Activated T-helper 2 cell treated with anti-CD3 and anti-CD28 coated beads, Interferon-gamma antibody, Interleukin-2, Interleukin-4, amounts not matched to agents 10 μg/mL and 5 μg/mL and 100 μg/mL, durations not matched to agents 14 hours and 24 hours and 36 hours (primary cell): ENCODE data around the gene TMED10. TPM values are rescaled to one million over a fixed set of nuclear protein-coding genes. Genes with fewer than 3 reads are reported as not detected.

Experiments
- DNase-seq: peaks from one replicate; pipeline ENCODE4 v3.0.0; 2021; ENCODE audit warnings: low spot score
- H3K27ac Mint-ChIP-seq: one replicate; pipeline ENCODE4 v1.8.0; 2021; ENCODE audit warnings: mixed read lengths
- H3K27me3 Mint-ChIP-seq: one replicate; pipeline ENCODE4 v1.8.0; 2021; ENCODE audit warnings: low read depth, mixed read lengths
- H3K36me3 Mint-ChIP-seq: one replicate; pipeline ENCODE4 v1.8.0; 2021; ENCODE audit warnings: low read depth, mixed read lengths
- H3K4me1 Mint-ChIP-seq: one replicate; pipeline ENCODE4 v1.8.0; 2021; ENCODE audit warnings: low read depth, mixed read lengths
- H3K4me3 Mint-ChIP-seq: one replicate; pipeline ENCODE4 v1.8.0; 2021; ENCODE audit warnings: low read depth, mild to moderate bottlenecking, moderate library complexity, mixed read lengths
- H3K9me3 Mint-ChIP-seq: one replicate; pipeline ENCODE4 v1.8.0; 2021; ENCODE audit warnings: mixed read lengths
- intact Hi-C: fragments of 100-400 bp; cut with micrococcal nuclease; formaldehyde crosslinking; loops from one replicate; pipeline ENCODE4 v1.15.1; 2023
- total RNA-seq: library from RNA; stranded (reverse); gene quantifications from 2 replicates; pipeline ENCODE4 v1.2.3, GENCODE V29; 2022

The TMED10 gene
- total RNA-seq, 1 donor from 2014 or later: 231 TPM

DNA sequence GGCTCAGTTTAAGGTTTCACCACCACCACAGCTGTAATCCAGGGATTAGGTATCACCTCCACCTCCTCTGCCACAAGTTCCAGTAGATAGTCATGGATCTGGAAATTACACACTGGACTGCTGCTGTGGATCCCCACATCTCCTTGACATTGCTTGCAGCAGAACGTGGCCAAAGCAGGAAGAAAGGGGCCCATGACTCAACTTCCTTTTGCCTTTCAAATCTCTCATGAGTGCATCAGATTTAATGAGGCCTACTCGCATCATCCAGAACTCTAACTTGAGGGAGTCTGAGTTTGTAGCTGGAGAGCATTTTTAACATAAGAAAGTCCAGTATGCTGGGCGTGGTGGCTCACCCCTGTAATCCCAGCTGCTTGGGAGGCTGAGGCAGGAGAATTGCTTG, 29.2 kb upstream of the TMED10 start:
- H3K36me3 Mint-ChIP-seq: no peaks in the 10 kb centered on the region
- H3K9me3 Mint-ChIP-seq: no peaks in the 10 kb centered on the region
- H3K27ac Mint-ChIP-seq: peak overlapping the region; percentile 25
- H3K27me3 Mint-ChIP-seq: peaks cover 8% of the 10 kb centered on the region
- H3K4me1 Mint-ChIP-seq: peaks cover 26% of the 10 kb centered on the region
- DNase-seq: no peak
- H3K4me3 Mint-ChIP-seq: no peak overlapping the region
- intact Hi-C loops: loop anchor here (2.0 kb wide), 1 partner anchor 43 kb away; no protein-coding TSS in a partner anchor

DNA sequence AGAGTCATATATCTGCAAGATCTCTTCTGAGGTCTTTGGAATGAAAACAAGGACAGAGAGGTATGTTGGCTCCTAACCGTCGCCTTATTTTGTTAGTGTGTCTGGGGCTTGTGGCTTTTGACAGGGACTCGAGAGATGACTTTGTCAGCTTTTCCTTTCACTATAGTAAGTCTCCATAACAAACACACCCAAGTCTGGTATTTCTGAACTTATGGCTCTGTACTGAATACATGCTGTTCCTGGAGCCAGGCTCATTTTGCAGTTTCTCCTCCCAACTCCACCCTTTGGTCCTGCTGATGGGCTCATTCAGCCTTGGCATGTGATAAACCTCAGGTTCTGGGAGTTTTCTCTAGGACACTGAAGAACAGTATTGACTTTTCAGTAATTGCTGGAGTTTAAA, 27.7 kb upstream of the TMED10 start:
- intact Hi-C loops: loop anchor here (2.0 kb wide), 1 partner anchor 45 kb away; no protein-coding TSS in a partner anchor
- peak overlapping the region; percentile 28 for H3K27ac Mint-ChIP-seq
- DNase-seq: peak; percentile 11
- no peaks in the 10 kb centered on the region for H3K9me3 Mint-ChIP-seq
- H3K4me3 Mint-ChIP-seq: no peak overlapping the region
- no peaks in the 10 kb centered on the region for H3K36me3 Mint-ChIP-seq
- peaks cover 29% of the 10 kb centered on the region for H3K4me1 Mint-ChIP-seq
- H3K27me3 Mint-ChIP-seq: peaks cover 5% of the 10 kb centered on the region

DNA sequence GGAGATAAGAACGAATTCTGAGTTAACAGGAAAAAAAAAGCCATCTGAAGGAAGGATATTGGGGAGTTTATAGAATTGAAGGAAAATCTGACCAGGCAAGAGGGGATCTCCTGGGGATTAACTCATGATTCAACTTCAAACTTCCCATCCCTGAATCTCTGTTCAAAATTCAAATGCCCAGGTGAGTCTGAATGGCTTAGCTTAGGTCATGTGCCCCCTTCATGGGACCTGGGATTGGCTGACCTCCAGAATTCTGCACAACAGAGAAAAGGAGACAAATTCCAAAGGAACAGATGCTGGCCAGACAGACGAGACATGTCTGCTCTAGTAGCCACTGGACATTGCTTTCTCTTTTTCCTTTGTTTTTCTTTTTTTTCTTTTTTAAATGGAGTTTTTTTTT, 26.2 kb upstream of the TMED10 start:
- H3K27ac Mint-ChIP-seq: no peak overlapping the region
- no peaks in the 10 kb centered on the region for H3K9me3 Mint-ChIP-seq
- H3K36me3 Mint-ChIP-seq: no peaks in the 10 kb centered on the region
- DNase-seq: no peak
- H3K4me3 Mint-ChIP-seq: no peak overlapping the region
- peaks cover 5% of the 10 kb centered on the region for H3K27me3 Mint-ChIP-seq
- intact Hi-C loops: no loop called here
- peaks cover 29% of the 10 kb centered on the region for H3K4me1 Mint-ChIP-seq

DNA sequence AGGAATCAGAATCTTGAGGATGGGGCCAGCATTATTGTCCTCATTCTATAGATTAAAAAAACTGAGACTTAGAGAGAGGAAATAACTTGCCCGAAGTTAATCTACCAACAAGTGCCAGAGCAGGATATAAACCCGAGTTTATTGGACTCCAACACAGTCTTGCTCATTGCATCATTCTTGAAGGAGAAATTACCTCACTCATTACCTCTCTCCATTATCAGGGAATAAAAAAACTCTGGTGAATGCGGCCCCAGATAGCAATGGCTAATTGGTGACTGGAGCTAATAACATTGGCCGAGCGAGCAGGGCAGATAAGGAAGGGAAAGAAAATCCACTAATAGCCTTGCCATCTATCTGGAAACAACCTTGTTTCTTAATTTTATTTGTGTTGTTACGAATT, 24.7 kb upstream of the TMED10 start:
- no peaks in the 10 kb centered on the region for H3K36me3 Mint-ChIP-seq
- peaks cover 23% of the 10 kb centered on the region for H3K4me1 Mint-ChIP-seq
- H3K4me3 Mint-ChIP-seq: no peak overlapping the region
- H3K27me3 Mint-ChIP-seq: peaks cover 5% of the 10 kb centered on the region
- no peak for DNase-seq
- H3K27ac Mint-ChIP-seq: no peak overlapping the region
- intact Hi-C loops: no loop called here
- H3K9me3 Mint-ChIP-seq: no peaks in the 10 kb centered on the region

DNA sequence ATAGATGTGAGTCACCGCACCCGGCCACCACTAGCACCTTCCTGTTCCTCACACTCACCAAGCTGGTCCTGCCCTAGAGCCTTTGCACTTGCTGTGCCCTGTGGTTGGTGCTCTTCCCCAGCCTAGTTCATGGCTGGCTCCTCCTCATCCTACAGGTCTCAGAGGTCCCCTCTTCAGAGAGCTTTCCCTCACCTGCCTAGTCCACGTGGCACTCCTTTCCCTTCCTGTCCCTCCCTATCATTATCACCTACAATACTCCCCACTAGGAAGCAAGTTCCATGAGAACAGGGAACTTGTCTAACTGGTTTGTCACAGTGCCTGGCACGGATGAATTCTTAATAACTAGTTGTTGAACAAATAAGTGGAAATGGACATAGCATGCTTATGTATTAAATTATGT, 24.0 kb upstream of the TMED10 start:
- Mint-ChIP-seq H3K4me1 (peaks cover 18% of the 10 kb centered on the region), H3K9me3 (no peaks in the 10 kb centered on the region), H3K36me3 (no peaks in the 10 kb centered on the region)

DNA sequence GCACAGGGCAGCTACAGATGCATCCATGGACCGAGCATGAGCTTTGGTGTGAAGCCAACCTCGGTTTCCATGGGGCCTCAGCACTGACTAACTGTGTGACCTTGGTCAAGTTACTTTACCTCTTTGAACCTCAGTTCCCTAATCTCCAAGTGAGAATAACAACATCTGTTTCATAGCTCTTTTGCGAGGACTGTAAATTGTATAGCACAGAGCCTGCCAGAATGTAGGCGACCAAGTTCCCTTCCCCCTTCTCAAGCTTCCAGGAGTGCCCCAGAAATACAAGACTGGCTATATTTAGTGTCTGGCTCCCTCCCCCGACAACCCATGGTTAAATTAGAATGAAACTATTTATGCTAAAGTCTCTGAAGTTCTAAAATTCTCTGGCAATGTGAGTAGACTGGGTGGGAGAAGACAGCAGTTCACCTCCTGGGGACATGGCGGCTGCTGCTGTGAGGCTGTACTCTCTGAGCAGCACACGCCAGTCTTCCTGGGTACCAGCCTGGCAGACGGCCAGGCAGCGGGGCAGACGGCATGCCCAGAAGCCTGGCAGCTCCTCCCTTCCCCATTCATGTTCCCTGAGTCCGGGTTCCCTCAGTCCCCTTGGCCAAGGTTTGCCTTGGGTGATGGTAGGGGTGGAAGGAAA, 22.0 kb upstream of the TMED10 start:
- Mint-ChIP-seq H3K4me1 (peaks cover 6% of the 10 kb centered on the region), H3K9me3 (no peaks in the 10 kb centered on the region), H3K27me3 (peaks cover 5% of the 10 kb centered on the region), H3K27ac (no peak overlapping the region), H3K36me3 (no peaks in the 10 kb centered on the region), H3K4me3 (no peak overlapping the region)
- intact Hi-C loops: no loop called here
- DNase-seq: no peak

More for the DNA sequence above, 24.0 kb upstream of the TMED10 start:
- intact Hi-C loops: no loop called here
- H3K27ac Mint-ChIP-seq: no peak overlapping the region
- H3K27me3 Mint-ChIP-seq: peaks cover 5% of the 10 kb centered on the region
- no peak overlapping the region for H3K4me3 Mint-ChIP-seq
- no peak for DNase-seq

DNA sequence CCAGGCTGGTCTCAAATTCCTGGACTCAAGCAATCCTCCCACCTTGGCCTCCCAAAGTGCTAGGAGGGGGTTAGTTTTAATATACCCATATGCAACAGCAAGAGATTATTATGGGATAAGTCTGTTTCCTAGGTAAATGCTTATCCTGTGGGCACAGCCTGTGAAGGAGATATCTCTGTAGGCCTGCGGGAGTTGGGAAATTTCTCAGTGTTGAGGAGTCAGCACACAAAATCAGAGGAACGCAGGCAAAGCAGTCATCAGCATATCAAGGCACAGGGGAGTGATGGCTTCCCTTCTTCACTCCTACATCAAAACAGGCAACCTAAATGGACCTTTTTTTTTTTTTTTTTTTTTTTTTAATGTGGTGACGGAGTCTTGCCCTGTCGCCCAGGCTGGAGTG, 20.9 kb upstream of the TMED10 start:
- H3K9me3 Mint-ChIP-seq: no peaks in the 10 kb centered on the region
- H3K36me3 Mint-ChIP-seq: no peaks in the 10 kb centered on the region
- intact Hi-C loops: no loop called here
- no peak for DNase-seq
- peaks cover 5% of the 10 kb centered on the region for H3K27me3 Mint-ChIP-seq
- no peak overlapping the region for H3K4me3 Mint-ChIP-seq
- peaks cover 4% of the 10 kb centered on the region for H3K4me1 Mint-ChIP-seq
- H3K27ac Mint-ChIP-seq: no peak overlapping the region

DNA sequence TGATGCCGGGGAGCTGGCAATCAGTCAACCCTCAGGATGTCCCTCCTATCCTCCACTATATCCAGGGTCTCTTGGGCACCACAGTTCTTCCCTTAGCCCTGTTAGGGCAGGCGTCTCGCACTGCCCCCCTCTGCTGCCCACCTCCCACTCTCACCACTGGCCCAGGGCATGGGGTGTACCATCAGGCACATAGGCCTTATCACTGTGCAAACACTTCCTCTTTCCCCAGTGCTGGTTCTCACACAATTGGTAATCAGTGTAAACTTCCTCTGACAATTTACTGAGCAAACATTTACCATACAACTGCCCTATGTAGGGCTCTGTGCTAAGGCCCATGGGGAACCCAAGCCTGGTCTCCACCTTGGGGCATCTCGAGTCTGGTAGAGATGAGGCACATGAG, 20.1 kb upstream of the TMED10 start:
- peaks cover 5% of the 10 kb centered on the region for H3K27me3 Mint-ChIP-seq
- H3K27ac Mint-ChIP-seq: no peak overlapping the region
- no peaks in the 10 kb centered on the region for H3K9me3 Mint-ChIP-seq
- no peak overlapping the region for H3K4me3 Mint-ChIP-seq
- H3K4me1 Mint-ChIP-seq: peaks cover 4% of the 10 kb centered on the region
- intact Hi-C loops: no loop called here
- H3K36me3 Mint-ChIP-seq: no peaks in the 10 kb centered on the region
- DNase-seq: no peak

DNA sequence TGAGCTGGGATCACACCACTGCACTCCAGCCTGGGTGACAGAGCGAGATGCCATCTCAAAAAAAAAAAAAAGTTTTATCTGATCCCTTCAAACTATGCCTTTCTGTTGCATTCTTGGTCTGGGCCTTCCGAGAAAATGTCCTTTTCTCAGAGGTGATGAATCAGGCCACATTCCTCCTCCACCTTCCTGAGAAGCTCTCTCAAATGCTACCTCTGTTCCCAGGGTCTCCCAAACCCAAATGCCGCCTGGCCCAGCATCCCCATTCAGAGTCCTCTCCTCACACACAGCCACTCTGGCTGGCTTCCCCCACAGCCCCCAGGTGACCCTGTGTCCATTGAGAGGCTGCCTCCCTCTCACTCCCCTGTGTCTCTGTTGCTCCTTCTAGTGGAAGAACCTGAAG, 19.7 kb upstream of the TMED10 start:
- intact Hi-C loops: no loop called here
- no peaks in the 10 kb centered on the region for H3K9me3 Mint-ChIP-seq

DNA sequence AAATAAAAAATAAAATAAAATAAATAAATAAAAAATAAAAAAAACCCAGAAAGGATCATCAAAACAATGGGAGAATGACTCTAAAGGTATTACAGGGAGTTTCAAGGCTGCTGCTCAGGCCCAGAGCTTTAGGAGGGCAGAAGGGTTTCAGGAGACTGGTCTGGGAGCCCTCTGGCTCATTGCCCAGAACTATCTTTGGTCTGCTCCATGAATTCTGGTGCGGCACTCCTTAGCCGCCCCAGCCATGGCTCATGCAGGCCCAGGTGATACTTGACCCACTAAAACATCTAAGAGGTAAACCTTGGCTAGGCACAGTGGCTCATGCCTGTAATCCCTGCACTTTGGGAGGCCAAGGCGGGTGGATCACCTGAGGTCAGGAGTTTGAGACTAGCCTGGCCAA, 14.7 kb upstream of the TMED10 start:
- Mint-ChIP-seq H3K36me3 (no peaks in the 10 kb centered on the region), H3K27me3 (peaks cover 12% of the 10 kb centered on the region), H3K4me3 (no peak overlapping the region), H3K4me1 (peaks cover 4% of the 10 kb centered on the region), H3K27ac (no peak overlapping the region), H3K9me3 (no peaks in the 10 kb centered on the region)
- no peak for DNase-seq
- intact Hi-C loops: no loop called here

More for the DNA sequence above, 19.7 kb upstream of the TMED10 start:
- H3K27me3 Mint-ChIP-seq: peaks cover 5% of the 10 kb centered on the region
- H3K4me3 Mint-ChIP-seq: no peak overlapping the region
- H3K36me3 Mint-ChIP-seq: no peaks in the 10 kb centered on the region
- no peak for DNase-seq
- peaks cover 4% of the 10 kb centered on the region for H3K4me1 Mint-ChIP-seq
- H3K27ac Mint-ChIP-seq: no peak overlapping the region

DNA sequence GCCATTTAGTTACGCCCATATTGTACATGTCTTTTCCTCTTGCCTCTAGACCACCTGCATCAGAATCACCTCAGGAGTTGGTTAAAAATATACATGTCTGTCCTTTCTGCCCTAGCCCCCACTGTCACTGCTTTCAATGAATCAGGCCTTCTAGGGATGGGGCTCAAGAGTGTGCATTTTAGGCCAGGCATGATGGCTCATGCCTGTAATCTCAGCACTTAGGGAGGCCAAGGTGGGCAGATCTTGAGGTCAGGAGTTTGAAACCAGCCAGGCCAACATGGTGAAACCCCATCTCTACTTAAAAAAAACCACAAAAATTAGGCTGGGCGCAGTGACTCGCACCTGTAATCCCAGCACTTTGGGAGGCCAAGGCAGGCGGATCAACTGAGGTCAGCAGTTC, 13.6 kb upstream of the TMED10 start:
- Mint-ChIP-seq H3K27ac (no peak overlapping the region), H3K36me3 (no peaks in the 10 kb centered on the region)

DNA sequence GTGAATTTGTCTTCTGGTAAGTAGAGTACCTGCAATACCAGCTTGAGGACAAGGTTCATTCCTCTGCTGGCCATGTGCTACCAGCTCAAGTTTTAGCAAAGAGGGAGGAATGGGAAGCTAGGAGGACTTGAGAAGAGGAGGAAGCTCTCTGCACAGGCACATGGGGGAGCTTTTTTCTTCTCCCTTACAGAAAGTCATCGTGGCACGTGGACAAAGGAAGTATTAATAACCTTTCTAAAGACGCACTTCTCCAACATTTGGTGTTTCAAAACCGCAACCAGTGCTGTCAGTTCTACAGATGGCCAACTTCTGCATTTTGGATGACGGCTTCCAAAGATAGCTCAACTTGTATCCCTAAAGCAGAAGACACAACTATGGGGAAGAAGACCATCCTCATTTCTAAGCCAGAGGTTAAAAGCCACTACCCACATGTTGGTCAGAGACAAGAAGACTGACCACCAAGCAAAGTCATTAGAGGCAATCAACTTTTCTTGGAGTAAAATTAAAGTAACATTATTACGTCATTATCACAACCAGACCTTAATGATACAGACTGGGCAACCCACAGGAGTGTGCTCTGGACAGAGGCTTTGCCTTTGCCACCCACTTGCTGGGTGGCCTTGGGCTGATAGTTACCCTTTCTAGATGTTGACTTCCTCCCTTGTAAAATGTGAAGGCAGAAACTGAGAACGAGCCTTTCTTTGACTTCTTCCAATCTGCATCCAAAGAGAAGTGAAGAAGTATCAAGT, 12.3 kb upstream of the TMED10 start:
- Mint-ChIP-seq H3K27me3 (peaks cover 12% of the 10 kb centered on the region), H3K9me3 (no peaks in the 10 kb centered on the region), H3K4me1 (peaks cover 10% of the 10 kb centered on the region), H3K36me3 (no peaks in the 10 kb centered on the region), H3K4me3 (no peak overlapping the region), H3K27ac (no peak overlapping the region)
- no peak for DNase-seq
- intact Hi-C loops: no loop called here

More for the DNA sequence above, 13.6 kb upstream of the TMED10 start:
- peaks cover 4% of the 10 kb centered on the region for H3K4me1 Mint-ChIP-seq
- no peak for DNase-seq
- H3K9me3 Mint-ChIP-seq: no peaks in the 10 kb centered on the region
- peaks cover 12% of the 10 kb centered on the region for H3K27me3 Mint-ChIP-seq
- intact Hi-C loops: no loop called here
- H3K4me3 Mint-ChIP-seq: no peak overlapping the region

DNA sequence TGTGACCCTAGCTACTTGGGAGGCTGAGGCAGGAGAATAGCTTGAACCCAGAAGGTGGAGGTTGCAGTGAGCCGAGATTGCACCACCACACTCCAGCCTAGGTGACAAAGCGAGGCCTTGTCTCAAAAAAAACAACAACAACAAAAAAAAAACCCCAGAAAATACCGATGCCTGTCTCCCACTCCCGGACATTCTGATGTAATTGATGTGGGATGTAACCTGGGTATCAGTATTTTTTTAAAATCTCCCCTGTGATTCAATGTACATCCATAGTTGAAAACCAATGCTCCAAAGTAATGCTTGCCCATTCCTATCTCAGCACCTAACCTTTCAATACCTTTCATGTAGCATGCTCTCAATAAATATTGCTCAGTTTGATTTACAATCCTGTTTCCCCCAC, 11.7 kb upstream of the TMED10 start:
- Mint-ChIP-seq H3K27me3 (peaks cover 13% of the 10 kb centered on the region), H3K27ac (no peak overlapping the region), H3K4me3 (no peak overlapping the region), H3K36me3 (no peaks in the 10 kb centered on the region), H3K4me1 (peaks cover 10% of the 10 kb centered on the region), H3K9me3 (no peaks in the 10 kb centered on the region)
- intact Hi-C loops: no loop called here
- no peak for DNase-seq
